Pancreas (tissue), 10 donors: Measurements from ENCODE around the gene DCLK2. TPM values are rescaled to one million over a fixed set of nuclear protein-coding genes. Genes with fewer than 3 reads are reported as not detected.
"Not testable (repeated sequence)": the region's sequence is repeated elsewhere in the genome, so short reads cannot be mapped to it uniquely, and the experiment has no call there.

Experiments used
- ATAC-seq, 4 donors: fragments of 200-7000 bp; cut with Tn5 transposase; one replicate each; pipeline versions ENCODE4 v1.8.0 to v1.9.1; 2020; ENCODE audit warnings: mild to moderate bottlenecking in 4 of 4, moderate library complexity in 4 of 4
- DNase-seq, 6 donors: peaks; one replicate each; pipeline ENCODE4 v3.0.0-alpha.2; 2020
- FAIRE-seq: peaks from 2 replicates; lab custom pipeline; 2012; peaks lifted over from hg19 to GRCh38; lab: Jason Lieb, UNC
- H3K27ac ChIP-seq, 4 donors: fragments of 200-600 bp; sonication (generic); 1 replicate in 3 of 4; 2 replicates in 1 of 4; pipeline versions ENCODE4 v1.5.0 to v1.8.0; 2020
- H3K27me3 ChIP-seq, 4 donors: fragments of 200-600 bp; one replicate each; pipeline ENCODE4 v1.8.0; 2021
- H3K36me3 ChIP-seq, 3 donors: fragments of 200-600 bp; sonication (generic) in 1 of 3; one replicate each; pipeline versions ENCODE4 v1.5.0 to v1.8.0; 2020 to 2021
- H3K4me1 ChIP-seq, 3 donors: fragments of 200-600 bp; one replicate each; pipeline ENCODE4 v1.8.0; 2021
- H3K4me3 ChIP-seq, 4 donors: fragments of 200-600 bp; sonication (generic) in 2 of 4; one replicate each; pipeline versions ENCODE4 v1.5.0 to v1.8.0; 2020 to 2021
- H3K9me3 ChIP-seq, 4 donors: fragments of 200-600 bp; one replicate each; pipeline ENCODE4 v1.8.0; 2021
- WGBS, 2 donors: extraction: QIAGEN DNeasy Blood & Tissue Kit; methylation state at CpG; one replicate each; pipeline ENCODE4 v1.1.7; 2013; 5-methylcytosine and 5-hydroxymethylcytosine counted together
- intact Hi-C, 3 donors: fragments of 100-400 bp; cut with DNase I; formaldehyde crosslinking; loops; one replicate each; pipeline versions ENCODE4 v1.11.1 to v1.14.2; 2022
- polyA plus RNA-seq, 2 donors: library from polyadenylated mRNA; stranded (reverse); fragments of 200-250 nt; gene quantifications; one replicate each; pipeline ENCODE4 v1.2.3, GENCODE V29; 2013
- total RNA-seq, 6 donors: library from RNA; stranded (reverse); fragmentation: NEBNext Ultra II Directional in 4 of 6; extraction: Animal tissue kit (Norgen Biotek cat#: 25700) in 4 of 6; gene quantifications; one replicate each; pipeline versions ENCODE4 v1.2.1 to v1.2.4, GENCODE V29; 2021 to 2023
- TF ChIP-seq, protein P1 (sequence below), 4 donors: fragments of 200-600 bp; sonication (generic) in 3 of 4; IDR thresholded peaks; one replicate each; pipeline versions ENCODE4 v1.5.0 to v1.8.0; 2021; ENCODE audit warnings: antibody characterized with exemption in 4 of 4
- donor health status: healthy with polysubstance abuse.
- donor health status: DM: no; HTN: no; CAD: no; lungs with moderate emphysema.
- donor health status: DM: no; HTN: no; CAD: no.
- donor health status: control.
- donor health status: control.
- donor health status: Bipolar disorder and iron deficiency.
- donor health status: DM: yes; HTN: yes; CAD: no.
- donor health status: DM: no; HTN: no; CAD: no.
- donor health status: DM: no; HTN: no; CAD: no.
- donor health status: DM: yes; HTN: yes; CAD: no.

DCLK2 gene
- total and polyA plus RNA-seq, 8 donors: 1.2 to 3.7 (median 1.8) TPM

DNA sequence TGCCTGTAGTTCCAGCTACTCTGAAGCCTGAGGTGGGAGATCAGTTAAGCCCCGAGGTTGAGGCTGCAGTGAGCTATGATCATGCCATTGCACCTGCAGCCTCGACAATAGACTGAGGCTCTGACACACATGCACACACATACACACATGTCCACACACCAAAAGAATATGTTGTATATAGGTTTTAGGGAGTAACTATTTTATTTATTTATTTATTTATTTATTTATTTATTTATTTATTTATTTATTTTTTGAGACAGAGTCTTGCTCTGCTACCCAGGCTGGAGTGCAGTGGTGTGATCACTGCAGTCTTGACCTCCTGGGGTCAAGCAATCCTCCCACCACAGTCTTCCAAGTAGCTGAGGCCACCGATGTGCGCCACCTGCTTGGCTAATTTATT, 78.3 kb downstream of the DCLK2 start:
- intact Hi-C loops: no loop called here
- Histone ChIP-seq H3K4me3 (no peak overlapping the region), H3K27ac (no peak overlapping the region), H3K36me3 (no peaks in the 10 kb centered on the region), H3K9me3 (no peaks in the 10 kb centered on the region), H3K27me3 (no peaks in the 10 kb centered on the region), H3K4me1 (no peaks in the 10 kb centered on the region)
- FAIRE-seq (no peak), ATAC-seq (no peak), DNase-seq (no peak)
- TF ChIP-seq, protein P1, sequence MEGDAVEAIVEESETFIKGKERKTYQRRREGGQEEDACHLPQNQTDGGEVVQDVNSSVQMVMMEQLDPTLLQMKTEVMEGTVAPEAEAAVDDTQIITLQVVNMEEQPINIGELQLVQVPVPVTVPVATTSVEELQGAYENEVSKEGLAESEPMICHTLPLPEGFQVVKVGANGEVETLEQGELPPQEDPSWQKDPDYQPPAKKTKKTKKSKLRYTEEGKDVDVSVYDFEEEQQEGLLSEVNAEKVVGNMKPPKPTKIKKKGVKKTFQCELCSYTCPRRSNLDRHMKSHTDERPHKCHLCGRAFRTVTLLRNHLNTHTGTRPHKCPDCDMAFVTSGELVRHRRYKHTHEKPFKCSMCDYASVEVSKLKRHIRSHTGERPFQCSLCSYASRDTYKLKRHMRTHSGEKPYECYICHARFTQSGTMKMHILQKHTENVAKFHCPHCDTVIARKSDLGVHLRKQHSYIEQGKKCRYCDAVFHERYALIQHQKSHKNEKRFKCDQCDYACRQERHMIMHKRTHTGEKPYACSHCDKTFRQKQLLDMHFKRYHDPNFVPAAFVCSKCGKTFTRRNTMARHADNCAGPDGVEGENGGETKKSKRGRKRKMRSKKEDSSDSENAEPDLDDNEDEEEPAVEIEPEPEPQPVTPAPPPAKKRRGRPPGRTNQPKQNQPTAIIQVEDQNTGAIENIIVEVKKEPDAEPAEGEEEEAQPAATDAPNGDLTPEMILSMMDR (IDR thresholded peaks at IDR 0.05): no peak
- WGBS, 2 donors: 96 to 98% methylated on average over 4 of the region's 4 CpGs

DNA sequence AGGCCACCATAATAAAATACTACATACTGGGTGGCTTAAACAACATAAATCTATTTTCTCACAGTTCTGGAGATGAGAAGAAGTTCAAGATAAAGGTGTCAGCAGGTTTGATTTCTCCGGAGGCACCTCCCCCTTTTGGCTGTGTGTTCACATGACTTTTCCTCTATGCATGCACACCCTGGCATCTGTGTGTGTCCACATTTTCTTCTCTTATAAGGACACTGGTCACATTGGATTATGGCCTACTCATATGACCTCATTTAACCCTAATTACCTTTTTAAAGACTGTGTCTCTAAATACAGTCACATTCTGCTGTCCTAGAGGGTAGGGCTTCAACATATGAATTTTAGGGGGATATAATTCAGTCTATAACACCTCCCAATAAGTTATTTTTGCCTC, 79.8 kb downstream of the DCLK2 start:
- FAIRE-seq: no peak
- WGBS, 2 donors: 77 to 81% methylated on average over 1 of the region's 1 CpG
- intact Hi-C loops: no loop called here

DNA sequence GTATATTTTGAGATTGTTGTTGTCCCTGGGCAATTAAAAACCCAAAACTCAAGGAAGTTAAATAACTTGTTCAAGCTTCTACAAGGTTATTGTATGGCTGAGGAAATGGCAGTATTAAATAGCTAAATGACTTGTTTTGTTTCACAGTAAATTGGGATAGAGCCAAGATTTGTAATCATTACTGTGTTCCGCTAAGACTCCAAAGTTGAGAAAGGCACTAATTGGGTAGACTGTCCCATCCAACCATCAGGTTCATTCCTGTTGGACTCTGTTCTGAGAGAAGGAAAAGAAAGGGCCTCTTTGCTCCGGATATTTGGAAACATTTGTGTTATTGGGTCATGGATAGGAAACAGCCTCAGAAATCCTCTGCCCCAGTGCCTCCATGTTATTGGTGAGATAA, 82.2 kb downstream of the DCLK2 start:
- 63 to 71% methylated on average over 2 of the region's 2 CpGs for WGBS, 2 donors
- FAIRE-seq: no peak

More for the DNA sequence above, 79.8 kb downstream of the DCLK2 start:
- H3K27me3 ChIP-seq: no peaks in the 10 kb centered on the region
- no peak overlapping the region for H3K27ac ChIP-seq
- TF ChIP-seq, protein P1 (IDR thresholded peaks at IDR 0.05): no peak
- ATAC-seq: no peak
- DNase-seq: no peak
- H3K36me3 ChIP-seq: no peaks in the 10 kb centered on the region
- H3K4me1 ChIP-seq: no peaks in the 10 kb centered on the region
- no peaks in the 10 kb centered on the region for H3K9me3 ChIP-seq
- H3K4me3 ChIP-seq: no peak overlapping the region

DNA sequence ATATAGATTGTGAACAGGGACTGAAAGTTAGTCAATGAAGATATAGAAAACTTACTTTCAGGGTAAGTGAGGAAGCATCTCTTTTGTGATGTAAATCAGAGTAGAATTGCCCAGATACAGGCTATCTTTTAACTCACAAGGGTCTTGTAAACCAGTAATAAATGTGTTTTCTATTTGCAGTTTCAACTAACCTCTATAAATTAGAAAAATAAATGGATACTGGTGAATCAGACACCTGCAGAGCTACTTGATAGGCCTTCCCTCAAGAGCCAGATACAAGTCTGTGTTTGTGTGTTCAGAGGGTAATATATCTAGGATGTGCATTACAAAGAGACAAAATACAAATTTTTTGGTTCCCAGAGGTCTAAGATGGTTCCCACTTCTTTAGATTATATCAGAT, 82.9 kb downstream of the DCLK2 start:
- no peak for FAIRE-seq
- H3K9me3 ChIP-seq: no peaks in the 10 kb centered on the region
- H3K4me1 ChIP-seq: no peaks in the 10 kb centered on the region
- intact Hi-C loops: no loop called here
- DNase-seq: no peak
- H3K27ac ChIP-seq: no peak overlapping the region
- H3K36me3 ChIP-seq: no peaks in the 10 kb centered on the region
- no peak overlapping the region for H3K4me3 ChIP-seq
- no peak for ATAC-seq
- no peaks in the 10 kb centered on the region for H3K27me3 ChIP-seq
- TF ChIP-seq, protein P1 (IDR thresholded peaks at IDR 0.05): no peak

More for the DNA sequence above, 82.2 kb downstream of the DCLK2 start:
- no peak for ATAC-seq
- Histone ChIP-seq H3K36me3 (no peaks in the 10 kb centered on the region), H3K4me3 (no peak overlapping the region), H3K9me3 (no peaks in the 10 kb centered on the region), H3K4me1 (no peaks in the 10 kb centered on the region), H3K27ac (no peak overlapping the region), H3K27me3 (no peaks in the 10 kb centered on the region)
- intact Hi-C loops: no loop called here
- TF ChIP-seq, protein P1 (IDR thresholded peaks at IDR 0.05): no peak
- DNase-seq: no peak

DNA sequence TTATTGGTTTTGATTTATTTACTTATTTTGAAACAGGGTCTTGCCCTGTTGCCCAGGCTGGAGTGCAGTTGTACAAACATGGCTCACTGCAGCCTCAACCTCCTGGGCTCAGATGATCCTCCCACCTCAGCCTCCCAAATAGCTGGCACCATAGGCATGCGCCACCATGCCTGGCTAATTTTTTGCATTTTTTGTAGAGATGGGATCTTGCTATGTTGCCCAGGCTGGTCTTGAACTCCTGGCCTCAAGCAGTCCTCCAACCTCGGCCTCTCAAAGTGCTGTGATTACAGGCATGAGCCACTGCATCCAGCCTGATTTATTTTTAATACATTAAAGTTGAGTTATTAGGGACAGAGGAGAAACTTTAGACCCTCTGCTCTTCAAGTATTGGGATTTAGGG, 83.8 kb downstream of the DCLK2 start:
- FAIRE-seq, ATAC-seq, intact Hi-C loops, H3K9me3 ChIP-seq, H3K27ac ChIP-seq, H3K4me1 ChIP-seq, DNase-seq, H3K36me3 ChIP-seq, H3K27me3 ChIP-seq, H3K4me3 ChIP-seq: not testable (repeated sequence)
- 95 to 98% methylated on average over 2 of the region's 2 CpGs for WGBS, 2 donors

DNA sequence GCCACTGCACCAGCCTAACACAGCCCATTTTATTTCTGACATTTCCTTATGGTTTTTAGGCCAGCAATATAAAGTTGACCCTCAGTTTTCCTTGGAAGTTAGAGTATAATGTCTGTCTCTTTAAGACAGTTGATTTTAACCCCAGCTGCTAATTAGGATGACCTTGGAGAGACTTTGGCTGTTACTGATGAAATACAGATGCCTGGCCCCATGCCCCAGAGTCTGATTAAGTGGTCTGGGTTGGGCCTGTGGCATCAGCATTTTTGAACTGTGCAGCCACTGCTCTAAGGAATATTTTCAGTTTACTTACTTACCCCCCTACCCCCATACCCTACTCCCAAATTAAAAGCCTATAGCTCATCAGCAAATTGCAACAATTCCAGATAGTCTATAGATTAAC, 85.8 kb downstream of the DCLK2 start:
- H3K36me3 ChIP-seq: no peaks in the 10 kb centered on the region
- H3K4me3 ChIP-seq: no peak overlapping the region
- no peaks in the 10 kb centered on the region for H3K27me3 ChIP-seq
- intact Hi-C loops: no loop called here
- H3K9me3 ChIP-seq: no peaks in the 10 kb centered on the region
- DNase-seq: no peak
- no peak overlapping the region for H3K27ac ChIP-seq
- no peak for ATAC-seq
- H3K4me1 ChIP-seq: no peaks in the 10 kb centered on the region
- TF ChIP-seq, protein P1 (IDR thresholded peaks at IDR 0.05): no peak
- no peak for FAIRE-seq
